AG09319 (cell line): ENCODE measurements around the gene CNST.

Experiments used
- DNase-seq: peaks from one replicate; pipeline ENCODE4 v3.0.0-alpha.2; 2010; ENCODE audit warnings: low read depth; ENCODE audit errors: extremely low read depth
- TF ChIP-seq, protein P1 (sequence below): IDR thresholded peaks from 2 replicates; pipeline ENCODE4 v1.5.1; 2011; ENCODE audit warnings: low read depth, mild to moderate bottlenecking, inconsistent platforms, low read length, moderate library complexity

CNST gene

DNA sequence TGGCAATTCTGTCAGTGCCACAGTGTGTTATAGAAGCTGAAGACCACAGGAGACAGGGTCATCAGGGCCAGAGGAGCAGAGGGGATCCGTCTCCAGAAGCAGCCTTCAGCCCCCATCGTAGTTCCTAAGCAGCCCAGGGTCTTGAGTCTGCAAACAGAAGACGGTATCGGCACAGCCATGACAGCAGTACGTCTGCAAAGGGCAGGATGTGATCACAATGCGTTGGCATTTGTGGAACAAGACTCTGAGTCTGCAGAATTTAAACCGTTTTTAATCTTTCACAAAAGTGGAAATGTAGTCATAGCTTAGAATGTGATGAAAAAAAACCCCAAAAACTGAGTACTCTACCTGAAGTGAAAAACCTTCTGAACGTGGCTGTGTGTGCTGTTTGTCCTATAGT lies 113.9 kb downstream of the CNST start:
- no peak for DNase-seq
- TF ChIP-seq, protein P1, sequence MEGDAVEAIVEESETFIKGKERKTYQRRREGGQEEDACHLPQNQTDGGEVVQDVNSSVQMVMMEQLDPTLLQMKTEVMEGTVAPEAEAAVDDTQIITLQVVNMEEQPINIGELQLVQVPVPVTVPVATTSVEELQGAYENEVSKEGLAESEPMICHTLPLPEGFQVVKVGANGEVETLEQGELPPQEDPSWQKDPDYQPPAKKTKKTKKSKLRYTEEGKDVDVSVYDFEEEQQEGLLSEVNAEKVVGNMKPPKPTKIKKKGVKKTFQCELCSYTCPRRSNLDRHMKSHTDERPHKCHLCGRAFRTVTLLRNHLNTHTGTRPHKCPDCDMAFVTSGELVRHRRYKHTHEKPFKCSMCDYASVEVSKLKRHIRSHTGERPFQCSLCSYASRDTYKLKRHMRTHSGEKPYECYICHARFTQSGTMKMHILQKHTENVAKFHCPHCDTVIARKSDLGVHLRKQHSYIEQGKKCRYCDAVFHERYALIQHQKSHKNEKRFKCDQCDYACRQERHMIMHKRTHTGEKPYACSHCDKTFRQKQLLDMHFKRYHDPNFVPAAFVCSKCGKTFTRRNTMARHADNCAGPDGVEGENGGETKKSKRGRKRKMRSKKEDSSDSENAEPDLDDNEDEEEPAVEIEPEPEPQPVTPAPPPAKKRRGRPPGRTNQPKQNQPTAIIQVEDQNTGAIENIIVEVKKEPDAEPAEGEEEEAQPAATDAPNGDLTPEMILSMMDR: no peak

DNA sequence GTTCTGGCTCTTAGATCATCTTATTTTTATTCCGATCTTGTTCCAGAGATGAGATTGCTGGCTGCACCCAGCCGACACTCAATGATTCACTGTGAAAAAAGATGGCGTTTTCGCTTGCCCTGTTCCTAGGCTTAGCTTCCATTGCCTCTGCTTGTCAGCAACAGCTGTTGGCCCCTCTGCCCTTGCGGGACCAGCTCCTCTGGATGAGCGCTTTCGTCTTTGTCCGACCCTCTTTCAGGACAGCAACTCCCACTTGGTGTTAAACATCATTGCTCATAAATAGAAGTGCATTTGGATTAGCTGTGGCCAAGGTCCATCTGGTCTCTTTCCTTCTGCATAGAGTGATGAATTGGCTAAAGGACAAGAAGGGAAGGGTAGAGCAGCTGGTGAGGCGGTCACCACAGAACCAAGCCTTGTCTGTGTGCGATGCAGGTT lies 114.5 kb downstream of the CNST start:
- no peak for DNase-seq
- TF ChIP-seq, protein P1: no peak

DNA sequence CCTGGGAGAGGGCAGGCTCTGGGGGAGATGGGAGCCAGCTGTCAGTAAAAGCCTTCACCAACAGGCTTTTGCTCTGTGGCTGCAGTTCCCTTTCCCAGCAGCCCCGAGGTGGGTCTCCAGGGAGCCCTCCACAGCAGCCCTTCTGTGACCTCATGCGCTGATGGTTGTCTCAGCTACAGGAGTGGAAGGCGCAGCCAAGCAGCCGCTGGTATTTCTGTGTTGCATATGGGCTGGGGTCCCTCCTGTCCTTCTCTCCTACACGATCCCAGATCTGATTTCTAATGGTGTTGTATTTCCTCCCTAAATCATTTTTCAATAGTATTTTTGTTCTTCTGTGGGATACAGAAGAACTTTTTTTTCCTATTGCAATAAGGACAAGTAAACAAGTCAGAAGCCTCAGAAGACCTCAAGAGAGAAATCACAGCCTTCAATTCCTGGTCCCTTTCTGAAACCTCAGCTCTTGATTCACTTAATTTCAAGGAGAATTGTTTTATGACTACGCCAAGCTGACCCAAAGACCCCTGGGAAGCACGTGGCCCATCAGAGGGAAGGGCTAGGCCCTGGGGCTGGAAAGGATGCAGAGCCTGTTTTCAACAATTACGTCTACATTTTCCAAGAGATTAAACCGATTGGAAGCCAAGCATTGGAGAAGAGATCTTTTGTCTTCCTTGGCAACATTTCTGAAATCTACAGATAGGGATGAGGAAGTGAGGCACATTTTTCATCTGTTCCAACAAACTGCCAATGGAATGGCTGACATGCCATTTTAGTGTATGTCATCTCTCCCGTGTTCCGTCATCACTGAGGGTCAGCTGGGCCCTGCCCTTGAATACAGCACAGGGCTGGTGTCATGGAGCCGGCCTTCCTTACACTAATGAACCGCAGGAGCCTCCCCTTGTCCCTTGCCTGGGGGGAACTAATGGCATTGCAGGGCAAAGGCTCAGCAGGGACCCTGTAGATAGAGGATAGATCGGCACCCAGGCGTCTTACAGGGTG lies 115.9 kb downstream of the CNST start:
- no peak for DNase-seq
- TF ChIP-seq, protein P1: no peak

DNA sequence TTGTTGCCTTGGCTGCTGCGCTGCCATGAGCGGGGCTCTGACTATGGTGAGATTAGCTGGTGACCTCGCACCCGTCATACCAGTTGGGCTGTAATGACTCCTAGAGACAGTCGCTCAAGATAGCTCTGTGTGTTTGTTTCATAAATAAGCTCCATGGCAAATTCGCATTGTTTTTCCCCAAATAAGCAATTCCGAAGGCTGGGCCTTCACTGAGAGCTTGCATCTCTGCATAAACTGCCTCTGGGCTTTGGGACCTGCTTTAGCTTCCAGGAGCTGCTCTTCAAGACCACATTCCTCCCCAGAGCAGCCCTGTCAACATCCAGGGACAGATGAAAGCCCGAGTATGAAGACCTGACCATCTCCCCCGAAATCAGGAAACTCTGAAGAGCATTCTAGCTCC lies 117.3 kb downstream of the CNST start:
- DNase-seq: no peak
- TF ChIP-seq, protein P1: no peak

DNA sequence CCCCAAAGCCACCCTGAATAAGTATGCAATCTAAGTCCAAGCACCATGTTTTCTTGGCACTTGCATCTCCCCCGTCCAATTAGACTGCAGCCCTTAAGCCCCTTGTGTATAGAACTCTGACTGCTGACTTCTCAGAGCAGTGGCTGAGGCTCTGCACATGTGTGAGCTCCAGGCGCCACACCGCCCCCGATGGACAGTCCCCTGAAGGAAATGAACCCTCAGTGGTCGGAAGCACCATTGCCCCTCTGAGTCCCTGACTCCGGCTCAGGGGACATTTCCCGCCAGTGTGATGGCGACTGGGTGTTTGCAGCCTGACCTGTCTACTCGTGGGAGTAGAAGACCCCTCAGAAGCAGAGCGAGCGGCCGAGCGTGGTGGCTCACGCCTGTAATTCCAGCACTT lies 120.7 kb downstream of the CNST start:
- DNase-seq: no peak
- TF ChIP-seq, protein P1: no peak

DNA sequence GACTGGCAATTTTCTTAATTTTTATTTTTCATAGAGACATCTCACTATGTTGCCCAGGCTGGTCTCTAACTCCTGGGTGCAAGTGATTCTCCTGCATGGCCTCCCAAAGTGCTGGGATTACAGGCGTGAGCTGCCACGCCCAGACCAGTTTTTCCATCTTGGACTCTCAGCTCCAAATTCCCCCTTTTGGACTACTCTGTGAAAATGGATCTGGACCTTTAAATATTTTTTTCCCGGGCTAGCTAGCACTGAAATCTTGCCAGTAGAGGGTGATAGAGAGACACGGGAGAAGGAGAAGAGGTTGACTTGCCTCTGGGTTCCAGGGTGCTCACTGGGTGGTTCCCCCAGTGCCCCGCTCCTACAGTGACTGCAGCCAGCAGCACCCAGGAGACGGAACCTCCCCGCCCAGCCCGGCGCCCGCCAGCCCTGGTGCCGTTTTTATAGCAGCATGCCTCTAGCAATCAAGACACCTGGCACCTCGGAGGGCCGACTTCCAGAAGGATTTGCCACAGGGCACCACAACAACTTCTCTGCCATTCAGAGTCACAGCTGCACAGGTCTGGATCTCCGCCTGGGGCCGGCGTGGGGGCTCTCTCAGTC lies 123.3 kb downstream of the CNST start:
- DNase-seq: peak; percentile 41
- TF ChIP-seq, protein P1: peak; percentile 92

DNA sequence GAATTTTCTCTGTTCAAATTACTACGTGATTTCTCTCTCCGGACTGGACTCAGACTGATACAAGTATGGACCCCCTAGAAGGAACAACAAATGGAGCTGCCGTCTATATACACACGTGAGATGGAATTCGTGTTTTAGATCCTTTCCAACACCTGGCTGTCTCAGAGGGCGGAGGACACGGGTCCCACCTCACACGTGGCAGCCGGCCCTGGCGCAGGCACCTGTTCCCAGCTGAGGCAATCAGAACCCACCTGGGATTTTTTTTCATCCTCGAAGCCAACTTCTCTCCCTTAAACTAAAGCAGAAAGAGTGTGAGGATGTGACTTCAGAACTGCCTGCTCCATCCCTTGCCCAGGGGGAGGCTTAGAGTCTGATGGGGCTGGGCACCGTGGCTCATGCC lies 123.8 kb downstream of the CNST start:
- DNase-seq: no peak
- TF ChIP-seq, protein P1: no peak
